Measurements from ENCODE around the gene CYREN. TPM values are rescaled to one million over a fixed set of nuclear protein-coding genes. Genes with fewer than 3 reads are reported as not detected.

The CYREN gene
- total and polyA plus RNA-seq, 9 of the 15 experiments (the other 6 are each of a cell fraction or from before 2014, with no cell fraction given), result 13.9 to 108 (median 88.8) TPM

GRCh38 chr7:135170274-135170997 lies at the start of gene CYREN (continued):
- peak; percentile 49; the same call in 1 of the 2 replicates for TF ChIP-seq EP300 (IDR thresholded peaks at IDR 0.05; ENCODE audit: low read length)
- no peak for TF ChIP-seq EZH2 (IDR thresholded peaks at IDR 0.05; ENCODE audit: borderline replicate concordance, low read depth, low read length)
- TF ChIP-seq, protein P1, sequence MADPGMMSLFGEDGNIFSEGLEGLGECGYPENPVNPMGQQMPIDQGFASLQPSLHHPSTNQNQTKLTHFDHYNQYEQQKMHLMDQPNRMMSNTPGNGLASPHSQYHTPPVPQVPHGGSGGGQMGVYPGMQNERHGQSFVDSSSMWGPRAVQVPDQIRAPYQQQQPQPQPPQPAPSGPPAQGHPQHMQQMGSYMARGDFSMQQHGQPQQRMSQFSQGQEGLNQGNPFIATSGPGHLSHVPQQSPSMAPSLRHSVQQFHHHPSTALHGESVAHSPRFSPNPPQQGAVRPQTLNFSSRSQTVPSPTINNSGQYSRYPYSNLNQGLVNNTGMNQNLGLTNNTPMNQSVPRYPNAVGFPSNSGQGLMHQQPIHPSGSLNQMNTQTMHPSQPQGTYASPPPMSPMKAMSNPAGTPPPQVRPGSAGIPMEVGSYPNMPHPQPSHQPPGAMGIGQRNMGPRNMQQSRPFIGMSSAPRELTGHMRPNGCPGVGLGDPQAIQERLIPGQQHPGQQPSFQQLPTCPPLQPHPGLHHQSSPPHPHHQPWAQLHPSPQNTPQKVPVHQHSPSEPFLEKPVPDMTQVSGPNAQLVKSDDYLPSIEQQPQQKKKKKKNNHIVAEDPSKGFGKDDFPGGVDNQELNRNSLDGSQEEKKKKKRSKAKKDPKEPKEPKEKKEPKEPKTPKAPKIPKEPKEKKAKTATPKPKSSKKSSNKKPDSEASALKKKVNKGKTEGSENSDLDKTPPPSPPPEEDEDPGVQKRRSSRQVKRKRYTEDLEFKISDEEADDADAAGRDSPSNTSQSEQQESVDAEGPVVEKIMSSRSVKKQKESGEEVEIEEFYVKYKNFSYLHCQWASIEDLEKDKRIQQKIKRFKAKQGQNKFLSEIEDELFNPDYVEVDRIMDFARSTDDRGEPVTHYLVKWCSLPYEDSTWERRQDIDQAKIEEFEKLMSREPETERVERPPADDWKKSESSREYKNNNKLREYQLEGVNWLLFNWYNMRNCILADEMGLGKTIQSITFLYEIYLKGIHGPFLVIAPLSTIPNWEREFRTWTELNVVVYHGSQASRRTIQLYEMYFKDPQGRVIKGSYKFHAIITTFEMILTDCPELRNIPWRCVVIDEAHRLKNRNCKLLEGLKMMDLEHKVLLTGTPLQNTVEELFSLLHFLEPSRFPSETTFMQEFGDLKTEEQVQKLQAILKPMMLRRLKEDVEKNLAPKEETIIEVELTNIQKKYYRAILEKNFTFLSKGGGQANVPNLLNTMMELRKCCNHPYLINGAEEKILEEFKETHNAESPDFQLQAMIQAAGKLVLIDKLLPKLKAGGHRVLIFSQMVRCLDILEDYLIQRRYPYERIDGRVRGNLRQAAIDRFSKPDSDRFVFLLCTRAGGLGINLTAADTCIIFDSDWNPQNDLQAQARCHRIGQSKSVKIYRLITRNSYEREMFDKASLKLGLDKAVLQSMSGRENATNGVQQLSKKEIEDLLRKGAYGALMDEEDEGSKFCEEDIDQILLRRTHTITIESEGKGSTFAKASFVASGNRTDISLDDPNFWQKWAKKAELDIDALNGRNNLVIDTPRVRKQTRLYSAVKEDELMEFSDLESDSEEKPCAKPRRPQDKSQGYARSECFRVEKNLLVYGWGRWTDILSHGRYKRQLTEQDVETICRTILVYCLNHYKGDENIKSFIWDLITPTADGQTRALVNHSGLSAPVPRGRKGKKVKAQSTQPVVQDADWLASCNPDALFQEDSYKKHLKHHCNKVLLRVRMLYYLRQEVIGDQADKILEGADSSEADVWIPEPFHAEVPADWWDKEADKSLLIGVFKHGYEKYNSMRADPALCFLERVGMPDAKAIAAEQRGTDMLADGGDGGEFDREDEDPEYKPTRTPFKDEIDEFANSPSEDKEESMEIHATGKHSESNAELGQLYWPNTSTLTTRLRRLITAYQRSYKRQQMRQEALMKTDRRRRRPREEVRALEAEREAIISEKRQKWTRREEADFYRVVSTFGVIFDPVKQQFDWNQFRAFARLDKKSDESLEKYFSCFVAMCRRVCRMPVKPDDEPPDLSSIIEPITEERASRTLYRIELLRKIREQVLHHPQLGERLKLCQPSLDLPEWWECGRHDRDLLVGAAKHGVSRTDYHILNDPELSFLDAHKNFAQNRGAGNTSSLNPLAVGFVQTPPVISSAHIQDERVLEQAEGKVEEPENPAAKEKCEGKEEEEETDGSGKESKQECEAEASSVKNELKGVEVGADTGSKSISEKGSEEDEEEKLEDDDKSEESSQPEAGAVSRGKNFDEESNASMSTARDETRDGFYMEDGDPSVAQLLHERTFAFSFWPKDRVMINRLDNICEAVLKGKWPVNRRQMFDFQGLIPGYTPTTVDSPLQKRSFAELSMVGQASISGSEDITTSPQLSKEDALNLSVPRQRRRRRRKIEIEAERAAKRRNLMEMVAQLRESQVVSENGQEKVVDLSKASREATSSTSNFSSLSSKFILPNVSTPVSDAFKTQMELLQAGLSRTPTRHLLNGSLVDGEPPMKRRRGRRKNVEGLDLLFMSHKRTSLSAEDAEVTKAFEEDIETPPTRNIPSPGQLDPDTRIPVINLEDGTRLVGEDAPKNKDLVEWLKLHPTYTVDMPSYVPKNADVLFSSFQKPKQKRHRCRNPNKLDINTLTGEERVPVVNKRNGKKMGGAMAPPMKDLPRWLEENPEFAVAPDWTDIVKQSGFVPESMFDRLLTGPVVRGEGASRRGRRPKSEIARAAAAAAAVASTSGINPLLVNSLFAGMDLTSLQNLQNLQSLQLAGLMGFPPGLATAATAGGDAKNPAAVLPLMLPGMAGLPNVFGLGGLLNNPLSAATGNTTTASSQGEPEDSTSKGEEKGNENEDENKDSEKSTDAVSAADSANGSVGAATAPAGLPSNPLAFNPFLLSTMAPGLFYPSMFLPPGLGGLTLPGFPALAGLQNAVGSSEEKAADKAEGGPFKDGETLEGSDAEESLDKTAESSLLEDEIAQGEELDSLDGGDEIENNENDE (IDR thresholded peaks at IDR 0.05; ENCODE audit: low read depth, low read length), result no peak
- TF ChIP-seq ADNP (tag; IDR thresholded peaks at IDR 0.05), result peak; percentile 79; the same call in 1 of the 2 replicates
- TF ChIP-seq TEAD4 (IDR thresholded peaks at IDR 0.05; ENCODE audit: low read length), result peak; percentile 52
- peak; percentile 92 for TF ChIP-seq TEAD4 (CRISPR knock-in tag; IDR thresholded peaks at IDR 0.05; ENCODE audit: borderline replicate concordance)
- no peak for TF ChIP-seq ZBTB12 (CRISPR knock-in tag; IDR thresholded peaks at IDR 0.05)
- TF ChIP-seq C11orf30 (IDR thresholded peaks at IDR 0.05; ENCODE audit: low read depth), result peak; percentile 95
- TF ChIP-seq PHB (CRISPR knock-in tag; IDR thresholded peaks at IDR 0.05), result peak; percentile 73; the same call in 1 of the 2 replicates
- peak; percentile 84 for TF ChIP-seq TAF9B (IDR thresholded peaks at IDR 0.05; ENCODE audit: partially characterized antibody)
- no peak for TF ChIP-seq ZNF507 (tag; conservative IDR thresholded peaks at IDR 0.05)
- TF ChIP-seq E2F5 (CRISPR knock-in tag; IDR thresholded peaks at IDR 0.05), result peak; percentile 83
- TF ChIP-seq STAT5A (IDR thresholded peaks at IDR 0.05; ENCODE audit: borderline replicate concordance, low read length), result no peak; the same call in 1 of the 2 replicates
- TF ChIP-seq MAX (CRISPR knock-in tag; IDR thresholded peaks at IDR 0.05), result peak; percentile 89
- TF ChIP-seq HSF4 (CRISPR knock-in tag; IDR thresholded peaks at IDR 0.05; ENCODE audit: borderline replicate concordance), result no peak
